ENCODE data around the gene ZNF423. TPM values are rescaled to one million over a fixed set of nuclear protein-coding genes. Genes with fewer than 3 reads are reported as not detected.

Gene ZNF423
- total RNA-seq, 1 donor from 2014 or later = 0.69 TPM

DNA sequence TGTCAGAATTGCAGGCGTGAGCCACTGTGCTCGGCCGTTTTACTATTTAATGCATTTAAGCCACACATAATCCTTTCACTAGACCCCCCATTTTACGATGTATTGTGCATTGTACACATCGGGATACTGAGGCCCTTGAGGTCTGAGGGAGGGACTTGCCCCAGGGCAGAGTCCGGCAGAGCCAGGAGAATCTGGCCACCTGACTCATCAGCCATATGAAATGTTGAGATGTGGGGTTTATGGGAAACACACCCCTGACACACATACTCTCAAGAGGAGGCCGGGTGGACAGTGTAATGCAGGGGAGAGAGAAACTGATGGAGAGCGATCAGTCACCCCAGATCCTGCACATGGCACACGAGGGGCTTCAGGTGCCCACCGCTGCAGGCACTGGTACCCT is 196.6 kb downstream of the ZNF423 start:
- no peak overlapping the region for H3K4me3 ChIP-seq (ENCODE audit: low read depth, low read length)
- DNase-seq (ENCODE audit: low read depth) = no peak
- TF ChIP-seq CTCF (conservative IDR thresholded peaks at IDR 0.05; ENCODE audit: low read depth, low read length) = no peak

- DNase-seq (ENCODE audit: low read depth) = no peak
- TF ChIP-seq CTCF (conservative IDR thresholded peaks at IDR 0.05; ENCODE audit: low read depth, low read length) = no peak
- H3K4me3 ChIP-seq (ENCODE audit: low read depth, low read length) = no peak overlapping the region
Observed at GRCh38 chr16:49658531-49658930, 197.4 kb downstream of the ZNF423 start.

DNA sequence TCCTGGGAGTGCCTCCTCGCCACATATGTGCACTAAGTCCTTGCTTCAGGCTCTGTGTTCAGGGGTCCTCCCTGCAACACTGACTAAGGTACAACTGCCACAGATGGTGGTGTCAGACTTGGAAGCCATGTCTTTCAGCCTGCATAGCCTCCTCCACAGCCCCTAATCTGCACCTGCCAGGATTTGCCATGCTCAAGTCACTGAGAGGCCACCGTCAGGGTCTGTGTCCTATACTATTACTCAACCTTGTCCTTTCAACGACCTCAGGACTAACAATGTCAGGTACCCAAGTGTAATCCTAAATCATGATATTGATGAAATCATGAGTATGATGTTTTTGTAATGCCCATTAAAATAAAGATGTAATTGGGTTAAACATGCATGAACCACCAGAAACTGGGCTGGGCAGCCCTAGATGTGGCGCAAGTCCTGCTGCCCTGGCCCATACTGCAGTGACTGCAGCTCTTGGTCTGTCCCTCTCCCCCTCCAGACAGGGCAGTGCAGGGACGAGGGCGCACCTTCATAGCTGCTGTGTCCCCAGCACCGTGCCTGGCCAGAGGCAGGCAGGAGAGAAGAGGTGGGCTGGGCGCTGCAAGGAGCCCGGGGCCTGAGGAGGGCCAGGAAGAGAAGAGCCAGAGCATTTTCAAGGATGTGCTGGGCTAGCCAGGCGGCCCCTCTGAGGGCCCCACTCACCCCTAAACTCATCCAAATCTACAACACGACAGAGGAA is 198.0 kb downstream of the ZNF423 start:
- no peak overlapping the region for H3K4me3 ChIP-seq (ENCODE audit: low read depth, low read length)
- no peak for TF ChIP-seq CTCF (conservative IDR thresholded peaks at IDR 0.05; ENCODE audit: low read depth, low read length)
- DNase-seq (ENCODE audit: low read depth) = no peak

DNA sequence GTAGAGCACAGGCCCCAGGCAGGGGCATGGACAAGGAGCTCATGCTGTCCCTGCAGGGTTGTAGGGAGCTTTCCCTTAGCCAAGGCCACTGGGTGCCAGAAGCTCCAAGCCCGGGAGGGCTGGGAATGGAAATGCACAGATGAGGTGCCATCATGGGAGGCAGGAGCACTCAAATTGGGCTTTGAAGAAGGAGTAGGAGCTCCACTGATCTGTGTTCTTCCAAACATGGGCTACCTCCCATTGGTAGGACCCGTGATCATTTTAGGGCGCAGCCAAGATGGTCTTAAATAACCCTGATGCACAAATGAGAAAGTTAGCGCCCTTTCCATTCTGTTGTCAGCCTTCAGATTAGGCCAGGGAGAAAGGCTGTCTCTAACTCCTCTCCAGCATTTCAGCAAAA is 201.5 kb downstream of the ZNF423 start:
- H3K4me3 ChIP-seq (ENCODE audit: low read depth, low read length) = no peak overlapping the region
- no peak for TF ChIP-seq CTCF (conservative IDR thresholded peaks at IDR 0.05; ENCODE audit: low read depth, low read length)
- no peak for DNase-seq (ENCODE audit: low read depth)

- DNase-seq (ENCODE audit: low read depth) = no peak
- TF ChIP-seq CTCF (conservative IDR thresholded peaks at IDR 0.05; ENCODE audit: low read depth, low read length) = no peak
- no peak overlapping the region for H3K4me3 ChIP-seq (ENCODE audit: low read depth, low read length)
Observed at GRCh38 chr16:49653577-49653976, 202.3 kb downstream of the ZNF423 start.

GRCh38 chr16:49653173-49653570 is 202.7 kb downstream of the ZNF423 start:
- DNase-seq (ENCODE audit: low read depth) = no peak
- H3K4me3 ChIP-seq (ENCODE audit: low read depth, low read length) = no peak overlapping the region
- no peak for TF ChIP-seq CTCF (conservative IDR thresholded peaks at IDR 0.05; ENCODE audit: low read depth, low read length)
